ENCODE measurements around the gene SLC2A6. TPM values are rescaled to one million over a fixed set of nuclear protein-coding genes. Genes with fewer than 3 reads are reported as not detected.
A peak's percentile ranks its signal among the peaks of the same experiment; 100 is the strongest.

Gene SLC2A6
- total RNA-seq, 2 donors from 2014 or later, result 2.4 to 2.8 TPM

DNA sequence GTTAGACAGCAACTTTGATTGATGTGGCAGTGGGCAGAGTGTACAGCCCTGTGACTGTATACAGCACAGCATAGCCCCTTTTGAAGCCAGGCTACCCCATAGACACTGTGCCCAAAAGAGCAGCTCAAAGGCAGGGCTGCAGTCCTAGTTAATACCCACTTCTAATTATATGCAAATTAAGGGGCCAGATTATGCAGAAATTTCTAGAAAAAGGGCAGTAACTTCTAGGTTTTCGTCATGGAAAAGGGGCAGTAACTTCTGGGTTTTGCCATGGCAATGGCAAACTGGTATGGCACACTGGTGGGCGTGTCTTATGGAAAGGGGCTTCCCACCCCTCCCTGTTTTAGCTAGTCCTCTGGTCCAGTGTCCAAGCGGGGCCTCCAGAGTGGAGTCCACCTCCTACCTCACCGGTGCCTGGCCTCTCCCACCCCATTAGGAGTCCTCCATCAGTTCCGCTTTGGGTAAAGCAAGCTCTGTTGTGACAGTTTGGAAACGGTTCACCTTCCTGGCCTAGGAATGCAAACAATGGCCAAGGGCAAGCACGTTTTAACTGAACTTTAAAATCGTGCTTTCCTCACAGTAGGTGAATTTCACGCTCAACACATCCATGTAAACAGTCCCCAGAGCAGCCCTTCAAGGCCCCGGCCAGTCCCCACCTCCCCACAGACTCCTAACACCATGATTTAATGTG, 51.1 kb downstream of the SLC2A6 start:
- H3K9ac ChIP-seq (ENCODE audit: low read depth in 2 of 2, low read length in 2 of 2), result no peak overlapping the region
- no peaks in the 10 kb centered on the region for H3K27me3 ChIP-seq
- H3K9me3 ChIP-seq, result no peaks in the 10 kb centered on the region
- TF ChIP-seq, protein P1, sequence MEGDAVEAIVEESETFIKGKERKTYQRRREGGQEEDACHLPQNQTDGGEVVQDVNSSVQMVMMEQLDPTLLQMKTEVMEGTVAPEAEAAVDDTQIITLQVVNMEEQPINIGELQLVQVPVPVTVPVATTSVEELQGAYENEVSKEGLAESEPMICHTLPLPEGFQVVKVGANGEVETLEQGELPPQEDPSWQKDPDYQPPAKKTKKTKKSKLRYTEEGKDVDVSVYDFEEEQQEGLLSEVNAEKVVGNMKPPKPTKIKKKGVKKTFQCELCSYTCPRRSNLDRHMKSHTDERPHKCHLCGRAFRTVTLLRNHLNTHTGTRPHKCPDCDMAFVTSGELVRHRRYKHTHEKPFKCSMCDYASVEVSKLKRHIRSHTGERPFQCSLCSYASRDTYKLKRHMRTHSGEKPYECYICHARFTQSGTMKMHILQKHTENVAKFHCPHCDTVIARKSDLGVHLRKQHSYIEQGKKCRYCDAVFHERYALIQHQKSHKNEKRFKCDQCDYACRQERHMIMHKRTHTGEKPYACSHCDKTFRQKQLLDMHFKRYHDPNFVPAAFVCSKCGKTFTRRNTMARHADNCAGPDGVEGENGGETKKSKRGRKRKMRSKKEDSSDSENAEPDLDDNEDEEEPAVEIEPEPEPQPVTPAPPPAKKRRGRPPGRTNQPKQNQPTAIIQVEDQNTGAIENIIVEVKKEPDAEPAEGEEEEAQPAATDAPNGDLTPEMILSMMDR (IDR thresholded peaks at IDR 0.05), result no peak
- H3K4me3 ChIP-seq, result peak overlapping the region; percentile 23
- peaks cover 2% of the 10 kb centered on the region for H3K4me1 ChIP-seq
- intact Hi-C loops (cut with DNase I), result no loop called here
- H3K36me3 ChIP-seq, result no peaks in the 10 kb centered on the region
- no peak overlapping the region for H3K27ac ChIP-seq
- DNase-seq, result no peak

DNA sequence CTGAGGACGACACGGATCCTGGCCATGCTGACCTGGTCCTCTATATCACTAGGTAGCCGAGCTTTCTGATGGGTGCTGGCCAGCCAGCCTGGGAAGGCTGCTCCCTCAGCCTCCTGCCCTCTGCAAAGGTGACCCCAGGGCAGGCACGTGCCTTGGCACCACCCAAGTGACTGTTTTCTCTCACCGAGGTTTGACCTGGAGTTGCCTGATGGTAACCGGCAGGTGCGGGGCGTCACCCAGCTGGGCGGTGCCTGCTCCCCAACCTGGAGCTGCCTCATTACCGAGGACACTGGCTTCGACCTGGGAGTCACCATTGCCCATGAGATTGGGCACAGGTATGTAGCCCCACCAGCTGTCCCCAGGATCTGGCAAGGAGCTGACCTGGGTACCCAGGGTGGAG, 52.9 kb downstream of the SLC2A6 start:
- H3K27me3 ChIP-seq, result no peaks in the 10 kb centered on the region
- intact Hi-C loops (cut with DNase I), result no loop called here
- H3K27ac ChIP-seq, result no peak overlapping the region
- TF ChIP-seq, protein P1 (IDR thresholded peaks at IDR 0.05), result no peak
- peak; percentile 53 for DNase-seq
- H3K4me1 ChIP-seq, result peaks cover 2% of the 10 kb centered on the region
- H3K4me3 ChIP-seq, result no peak overlapping the region
- no peak overlapping the region for H3K9ac ChIP-seq (ENCODE audit: low read depth in 2 of 2, low read length in 2 of 2)
- no peaks in the 10 kb centered on the region for H3K36me3 ChIP-seq
- no peaks in the 10 kb centered on the region for H3K9me3 ChIP-seq

- Histone ChIP-seq H3K4me3 (no peak overlapping the region), H3K27me3 (no peaks in the 10 kb centered on the region), H3K27ac (no peak overlapping the region), H3K4me1 (peaks cover 2% of the 10 kb centered on the region), H3K9me3 (no peaks in the 10 kb centered on the region), H3K36me3 (no peaks in the 10 kb centered on the region), H3K9ac (ENCODE audit: low read depth in 2 of 2, low read length in 2 of 2) (no peak overlapping the region)
- no peak for DNase-seq
- intact Hi-C loops (cut with DNase I), result no loop called here
- TF ChIP-seq, protein P1 (IDR thresholded peaks at IDR 0.05), result no peak
These were observed 53.8 kb downstream of the SLC2A6 start for GRCh38 chr9:133425049-133425632.

DNA sequence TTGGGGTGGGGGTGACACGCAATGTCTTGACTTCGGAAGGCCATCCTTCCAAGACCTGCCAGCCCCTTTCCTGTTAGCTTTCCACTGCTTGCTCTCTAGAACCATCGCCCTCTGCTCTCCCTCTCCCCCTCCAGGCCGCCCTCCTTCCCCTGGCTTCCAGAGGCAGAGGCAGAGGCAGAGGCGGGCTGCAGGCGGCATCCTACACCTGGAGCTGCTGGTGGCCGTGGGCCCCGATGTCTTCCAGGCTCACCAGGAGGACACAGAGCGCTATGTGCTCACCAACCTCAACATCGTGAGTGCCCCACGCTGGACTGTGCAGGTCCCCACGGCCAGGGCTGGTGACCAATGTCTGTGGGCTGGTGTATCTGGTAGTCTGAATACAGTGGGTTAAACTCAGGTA, 54.7 kb downstream of the SLC2A6 start:
- H3K9me3 ChIP-seq, result no peaks in the 10 kb centered on the region

DNA sequence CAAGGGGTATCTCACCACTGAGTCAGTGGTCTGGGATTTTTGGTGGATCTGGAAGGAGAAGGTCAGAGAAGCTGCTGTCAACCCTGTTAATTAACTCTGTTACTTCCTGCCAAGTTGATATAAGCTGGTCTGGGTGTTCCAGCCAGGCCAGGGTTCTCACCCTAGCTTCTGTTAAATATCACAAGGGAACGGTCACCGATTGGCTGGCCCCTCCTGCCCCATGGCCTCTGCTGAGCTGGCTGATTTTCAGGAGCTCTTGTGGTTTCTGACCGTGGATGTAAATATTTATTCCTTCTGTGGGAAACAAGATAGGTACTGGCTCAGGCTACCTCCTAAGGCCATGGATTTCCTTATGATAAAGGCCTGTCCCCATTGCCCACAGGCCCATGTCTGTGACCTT, 55.7 kb downstream of the SLC2A6 start:
- TF ChIP-seq, protein P1 (IDR thresholded peaks at IDR 0.05), result no peak
- H3K4me1 ChIP-seq, result peaks cover 2% of the 10 kb centered on the region
- DNase-seq, result no peak
- no peak overlapping the region for H3K4me3 ChIP-seq
- H3K9ac ChIP-seq (ENCODE audit: low read depth in 2 of 2, low read length in 2 of 2), result no peak overlapping the region
- H3K27ac ChIP-seq, result no peak overlapping the region
- H3K9me3 ChIP-seq, result no peaks in the 10 kb centered on the region
- H3K36me3 ChIP-seq, result no peaks in the 10 kb centered on the region
- intact Hi-C loops (cut with DNase I), result no loop called here
- H3K27me3 ChIP-seq, result no peaks in the 10 kb centered on the region

More for the DNA sequence above, 54.7 kb downstream of the SLC2A6 start:
- Histone ChIP-seq H3K4me1 (peaks cover 2% of the 10 kb centered on the region), H3K9ac (ENCODE audit: low read depth in 2 of 2, low read length in 2 of 2) (no peak overlapping the region), H3K27ac (no peak overlapping the region), H3K36me3 (no peaks in the 10 kb centered on the region), H3K4me3 (no peak overlapping the region), H3K27me3 (no peaks in the 10 kb centered on the region)
- DNase-seq, result no peak
- TF ChIP-seq, protein P1 (IDR thresholded peaks at IDR 0.05), result no peak
- intact Hi-C loops (cut with DNase I), result no loop called here

Measured in colonic mucosa (tissue), 4 donors.